CD14-positive monocyte (primary cell): ENCODE measurements around the gene FHIT. TPM values are rescaled to one million over a fixed set of nuclear protein-coding genes. Genes with fewer than 3 reads are reported as not detected.

ENCODE experiments used
- DNase-seq, 3 donors: peaks; one replicate each; pipeline ENCODE4 v3.0.0-alpha.2; 2011 to 2022
- H2AFZ ChIP-seq: 2 replicates; pipeline ENCODE4 v1.6.0; 2012; ENCODE audit warnings: mild to moderate bottlenecking, low read depth, low read length, inconsistent platforms; ENCODE audit not compliant: insufficient read depth, poor library complexity, severe bottlenecking
- H3K27ac ChIP-seq, 2 donors: 1 replicate in 1 of 2; 2 replicates in 1 of 2; pipeline ENCODE4 v1.5.1; 2012 to 2013; ENCODE audit warnings: low read length in 2 of 2, control low read depth in 1 of 2, inconsistent platforms in 1 of 2, low read depth in 1 of 2, mild to moderate bottlenecking in 1 of 2
- H3K27me3 ChIP-seq, 2 donors: one replicate each; pipeline versions ENCODE4 v1.6.0 to v1.6.1; 2011 to 2013; ENCODE audit warnings: low read length in 2 of 2; ENCODE audit not compliant: control insufficient read depth in 2 of 2, insufficient read depth in 2 of 2
- H3K36me3 ChIP-seq, 2 donors: replicated peaks in 1 of 2; 1 replicate in 1 of 2; 2 replicates in 1 of 2; pipeline versions ENCODE4 v1.5.1 to v1.6.1; 2012 to 2013; ENCODE audit warnings: low read length in 2 of 2, control low read depth in 1 of 2, inconsistent platforms in 1 of 2, mild to moderate bottlenecking in 1 of 2; ENCODE audit not compliant: insufficient read depth in 2 of 2, control insufficient read depth in 1 of 2
- H3K4me1 ChIP-seq, 2 donors: 1 replicate in 1 of 2; 2 replicates in 1 of 2; pipeline versions ENCODE4 v1.5.1 to v1.6.1; 2012 to 2013; ENCODE audit warnings: low read length in 2 of 2, control low read depth in 1 of 2, inconsistent platforms in 1 of 2, mild to moderate bottlenecking in 1 of 2, moderate library complexity in 1 of 2; ENCODE audit not compliant: insufficient read depth in 2 of 2, control insufficient read depth in 1 of 2
- H3K4me2 ChIP-seq: replicated peaks from 2 replicates; pipeline ENCODE3; 2012; ENCODE audit warnings: low read length, moderate library complexity, mild to moderate bottlenecking; ENCODE audit not compliant: poor library complexity, severe bottlenecking; ENCODE audit errors: extremely low read depth
- H3K4me3 ChIP-seq, 3 experiments: fragments of 200-600 bp in 1 of 3; sonication (generic) in 1 of 3; replicated peaks in 1 of 3; 1 replicate in 2 of 3; 2 replicates in 1 of 3; pipeline ENCODE4 v1.5.1; 2011 to 2013; ENCODE audit warnings: low read length in 3 of 3, mild to moderate bottlenecking in 3 of 3, control low read depth in 2 of 3, low read depth in 2 of 3, inconsistent platforms in 1 of 3, moderate library complexity in 1 of 3
- H3K79me2 ChIP-seq: 2 replicates; pipeline ENCODE4 v1.6.0; 2012; ENCODE audit warnings: mild to moderate bottlenecking, control low read depth, inconsistent platforms, low read length, moderate library complexity; ENCODE audit not compliant: insufficient read depth
- H3K9ac ChIP-seq: 2 replicates; pipeline ENCODE4 v1.6.0; 2017; ENCODE audit warnings: low read length, mild to moderate bottlenecking; ENCODE audit not compliant: insufficient read depth, poor library complexity, severe bottlenecking
- H3K9me3 ChIP-seq, 2 donors: replicated peaks in 1 of 2; 1 replicate in 1 of 2; 2 replicates in 1 of 2; pipeline versions ENCODE4 v1.5.1 to v1.6.1; 2012 to 2013; ENCODE audit warnings: low read length in 2 of 2, control low read depth in 1 of 2; ENCODE audit not compliant: control insufficient read depth in 1 of 2, insufficient read depth in 1 of 2
- H4K20me1 ChIP-seq: 2 replicates; pipeline ENCODE4 v1.6.0; 2012; ENCODE audit warnings: mild to moderate bottlenecking, low read length, control low read depth, moderate library complexity; ENCODE audit not compliant: insufficient read depth
- H3K27ac Mint-ChIP-seq, 7 donors: one replicate each; pipeline ENCODE4 v1.8.0; 2020; ENCODE audit warnings: mild to moderate bottlenecking in 7 of 7, mixed read lengths in 7 of 7, moderate library complexity in 6 of 7, inconsistent platforms in 2 of 7
- H3K27me3 Mint-ChIP-seq, 3 donors: one replicate each; pipeline ENCODE4 v1.8.0; 2021 to 2022; ENCODE audit warnings: low read depth in 3 of 3, mild to moderate bottlenecking in 3 of 3, mixed read lengths in 3 of 3, moderate library complexity in 3 of 3, inconsistent platforms in 1 of 3
- H3K36me3 Mint-ChIP-seq, 2 donors: one replicate each; pipeline ENCODE4 v1.8.0; 2020; ENCODE audit warnings: mixed read lengths in 2 of 2, inconsistent platforms in 1 of 2, mild to moderate bottlenecking in 1 of 2
- H3K4me1 Mint-ChIP-seq: one replicate; pipeline ENCODE4 v1.8.0; 2020; ENCODE audit warnings: mild to moderate bottlenecking, mixed read lengths
- H3K4me3 Mint-ChIP-seq, 2 donors: one replicate each; pipeline ENCODE4 v1.8.0; 2020; ENCODE audit warnings: mild to moderate bottlenecking in 2 of 2, mixed read lengths in 2 of 2, moderate library complexity in 1 of 2
- H3K9me3 Mint-ChIP-seq, 7 donors: one replicate each; pipeline ENCODE4 v1.8.0; 2020 to 2022; ENCODE audit warnings: mixed read lengths in 7 of 7, mild to moderate bottlenecking in 6 of 7, moderate library complexity in 6 of 7, inconsistent platforms in 2 of 7
- WGBS: methylation state at CpG from one replicate; pipeline ENCODE4 v1.1.5; 2013; ENCODE audit warnings: missing lambda C conversion rate; ENCODE audit not compliant: insufficient coverage; 5-methylcytosine and 5-hydroxymethylcytosine counted together
- intact Hi-C, 2 donors: fragments of 100-400 bp; cut with micrococcal nuclease; formaldehyde crosslinking; loops; one replicate each; pipeline versions ENCODE4 v1.15.0 to v1.15.1; 2023
- polyA plus RNA-seq, 3 donors: library from polyadenylated mRNA; depleted of rRNA in 1 of 3; unstranded in 2 of 3; stranded (reverse) in 1 of 3; fragments of 300-500 nt in 2 of 3; fragments of >200 nt in 1 of 3; fragmentation: Illumina TruSeq in 2 of 3; gene quantifications; 1 replicate in 2 of 3; 2 replicates in 1 of 3; pipeline ENCODE4 v1.2.3, GENCODE V29; 2012 to 2021
- TF ChIP-seq, protein P1 (sequence below): fragments of 200-600 bp; IDR thresholded peaks from one replicate; pipeline ENCODE4 v1.8.0; 2022; ENCODE audit warnings: antibody characterized with exemption, mild to moderate bottlenecking

The FHIT gene
- polyA plus RNA-seq, 3 donors, result 1.7 to 3.4 (median 3.2) TPM

DNA sequence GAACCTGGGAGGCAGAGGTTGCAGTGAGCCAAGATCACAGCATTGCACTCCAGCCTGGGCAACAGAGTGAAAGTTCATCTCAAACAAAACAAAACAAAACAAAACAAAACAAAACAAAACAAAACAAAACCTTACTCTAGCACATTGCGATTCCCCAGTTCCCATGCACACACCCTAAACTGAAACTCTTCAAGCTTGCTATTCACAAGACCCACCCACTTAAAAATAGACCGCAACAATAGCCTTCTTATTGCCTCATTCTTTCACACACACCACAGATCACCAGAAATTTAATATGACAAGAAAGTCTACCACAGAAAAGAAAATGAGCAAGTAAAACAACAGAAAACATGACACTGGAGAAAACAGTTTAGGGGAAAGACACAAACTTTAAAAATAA lies 598.4 kb downstream of the FHIT start:
- no peak overlapping the region for H3K27ac Mint-ChIP-seq
- TF ChIP-seq, protein P1, sequence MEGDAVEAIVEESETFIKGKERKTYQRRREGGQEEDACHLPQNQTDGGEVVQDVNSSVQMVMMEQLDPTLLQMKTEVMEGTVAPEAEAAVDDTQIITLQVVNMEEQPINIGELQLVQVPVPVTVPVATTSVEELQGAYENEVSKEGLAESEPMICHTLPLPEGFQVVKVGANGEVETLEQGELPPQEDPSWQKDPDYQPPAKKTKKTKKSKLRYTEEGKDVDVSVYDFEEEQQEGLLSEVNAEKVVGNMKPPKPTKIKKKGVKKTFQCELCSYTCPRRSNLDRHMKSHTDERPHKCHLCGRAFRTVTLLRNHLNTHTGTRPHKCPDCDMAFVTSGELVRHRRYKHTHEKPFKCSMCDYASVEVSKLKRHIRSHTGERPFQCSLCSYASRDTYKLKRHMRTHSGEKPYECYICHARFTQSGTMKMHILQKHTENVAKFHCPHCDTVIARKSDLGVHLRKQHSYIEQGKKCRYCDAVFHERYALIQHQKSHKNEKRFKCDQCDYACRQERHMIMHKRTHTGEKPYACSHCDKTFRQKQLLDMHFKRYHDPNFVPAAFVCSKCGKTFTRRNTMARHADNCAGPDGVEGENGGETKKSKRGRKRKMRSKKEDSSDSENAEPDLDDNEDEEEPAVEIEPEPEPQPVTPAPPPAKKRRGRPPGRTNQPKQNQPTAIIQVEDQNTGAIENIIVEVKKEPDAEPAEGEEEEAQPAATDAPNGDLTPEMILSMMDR, result no peak
- H3K4me3 Mint-ChIP-seq, result no peak overlapping the region
- no peaks in the 10 kb centered on the region for H3K4me1 Mint-ChIP-seq
- Histone ChIP-seq H3K4me3 (no peak overlapping the region), H3K27ac (no peak overlapping the region), H2AFZ (no peak overlapping the region), H3K4me2 (no peak overlapping the region), H3K36me3 (no peaks in the 10 kb centered on the region), H3K79me2 (no peaks in the 10 kb centered on the region), H4K20me1 (no peaks in the 10 kb centered on the region), H3K4me1 (no peaks in the 10 kb centered on the region), H3K9me3 (peaks cover 0 to 6% of the 10 kb centered on the region in 2 donors), H3K27me3 (no peaks in the 10 kb centered on the region), H3K9ac (no peak overlapping the region)
- H3K36me3 Mint-ChIP-seq, result no peaks in the 10 kb centered on the region
- DNase-seq, result no peak
- H3K27me3 Mint-ChIP-seq, result no peaks in the 10 kb centered on the region
- WGBS, result 88% methylated on average over 1 of the region's 2 CpGs
- peaks cover 10 to 21% (median 16%) of the 10 kb centered on the region in 7 donors for H3K9me3 Mint-ChIP-seq
- intact Hi-C loops, result no loop called here

DNA sequence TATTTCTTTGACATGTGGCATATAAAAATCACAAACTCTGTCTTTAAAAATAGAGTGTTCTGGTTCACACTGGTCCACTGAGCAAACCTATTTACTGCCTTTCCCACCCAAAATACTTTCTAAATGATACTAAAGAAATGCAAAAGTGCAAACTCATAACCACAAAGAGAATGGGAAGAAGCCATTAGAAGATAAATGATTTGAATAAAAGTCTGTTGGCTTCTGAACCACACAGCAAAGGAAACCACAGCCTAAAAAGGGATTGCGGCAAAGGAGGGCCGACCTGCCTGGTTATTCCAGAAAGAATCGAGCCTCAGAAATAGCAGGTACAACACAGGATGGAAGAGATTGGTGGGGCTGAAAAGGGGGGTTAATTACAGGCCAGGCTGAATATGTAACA lies 599.5 kb downstream of the FHIT start:
- no peaks in the 10 kb centered on the region for H3K36me3 Mint-ChIP-seq
- no peaks in the 10 kb centered on the region for H3K79me2 ChIP-seq
- no peak for DNase-seq
- H3K27me3 ChIP-seq, result no peaks in the 10 kb centered on the region
- H3K4me1 Mint-ChIP-seq, result no peaks in the 10 kb centered on the region
- H3K36me3 ChIP-seq, result no peaks in the 10 kb centered on the region
- H3K9me3 Mint-ChIP-seq, result peaks cover 10 to 20% (median 16%) of the 10 kb centered on the region in 7 donors
- H3K4me2 ChIP-seq, result no peak overlapping the region
- H3K4me3 ChIP-seq, result no peak overlapping the region
- no peaks in the 10 kb centered on the region for H3K4me1 ChIP-seq
- peaks cover 0 to 6% of the 10 kb centered on the region in 2 donors for H3K9me3 ChIP-seq
- H3K27me3 Mint-ChIP-seq, result no peaks in the 10 kb centered on the region
- no peak overlapping the region for H2AFZ ChIP-seq
- no CpG with 5 or more reads among the region's 3 CpGs for whole genome bisulfite sequencing
- no peak overlapping the region for H3K27ac Mint-ChIP-seq
- no peak overlapping the region for H3K4me3 Mint-ChIP-seq
- H3K9ac ChIP-seq, result no peak overlapping the region
- H3K27ac ChIP-seq, result no peak overlapping the region
- no peaks in the 10 kb centered on the region for H4K20me1 ChIP-seq
- intact Hi-C loops, result no loop called here
- TF ChIP-seq, protein P1, result no peak
